Measurements from ENCODE around the gene BHLHE23. TPM values are rescaled to one million over a fixed set of nuclear protein-coding genes. Genes with fewer than 3 reads are reported as not detected.
A peak's percentile ranks its signal among the peaks of the same experiment; 100 is the strongest.

The BHLHE23 gene
- total RNA-seq, 1 donor from 2014 or later: not detected

GRCh38 chr20:63021356-63022321 is 14.9 kb upstream of the BHLHE23 start:
- Mint-ChIP-seq H3K27ac (no peak overlapping the region), H3K27me3 (ENCODE audit: low read depth) (peaks cover 46% of the 10 kb centered on the region), H3K4me1 (peaks cover 6% of the 10 kb centered on the region), H3K36me3 (no peaks in the 10 kb centered on the region), H3K9me3 (peaks cover 4% of the 10 kb centered on the region), H3K4me3 (no peak overlapping the region)
- DNase-seq (ENCODE audit: low spot score in 2 of 2, unreplicated experiment in 2 of 2): peak in 1 of 2 experiments; percentile 12
- no peak for TF ChIP-seq CTCF (IDR thresholded peaks at IDR 0.05; ENCODE audit: unreplicated experiment)

GRCh38 chr20:63020681-63021080 is 13.9 kb upstream of the BHLHE23 start:
- TF ChIP-seq CTCF (IDR thresholded peaks at IDR 0.05; ENCODE audit: unreplicated experiment): no peak
- Mint-ChIP-seq H3K4me3 (no peak overlapping the region), H3K9me3 (peaks cover 4% of the 10 kb centered on the region), H3K4me1 (peaks cover 9% of the 10 kb centered on the region), H3K27ac (no peak overlapping the region), H3K27me3 (ENCODE audit: low read depth) (peaks cover 49% of the 10 kb centered on the region), H3K36me3 (no peaks in the 10 kb centered on the region)
- no peak for DNase-seq (ENCODE audit: low spot score in 2 of 2, unreplicated experiment in 2 of 2)

- Mint-ChIP-seq H3K9me3 (peaks cover 18% of the 10 kb centered on the region), H3K27me3 (ENCODE audit: low read depth) (peaks cover 58% of the 10 kb centered on the region), H3K4me3 (no peak overlapping the region), H3K4me1 (peaks cover 18% of the 10 kb centered on the region), H3K36me3 (peaks cover 6% of the 10 kb centered on the region), H3K27ac (no peak overlapping the region)
- peak in 1 of 2 experiments; percentile 17 for DNase-seq (ENCODE audit: low spot score in 2 of 2, unreplicated experiment in 2 of 2)
- TF ChIP-seq CTCF (IDR thresholded peaks at IDR 0.05; ENCODE audit: unreplicated experiment): no peak
These were observed 11.2 kb upstream of the BHLHE23 start for GRCh38 chr20:63017826-63018411.

- no peak overlapping the region for H3K27ac Mint-ChIP-seq
- peaks cover 7% of the 10 kb centered on the region for H3K36me3 Mint-ChIP-seq
- H3K9me3 Mint-ChIP-seq: peaks cover 18% of the 10 kb centered on the region
- H3K27me3 Mint-ChIP-seq (ENCODE audit: low read depth): peaks cover 64% of the 10 kb centered on the region
- H3K4me1 Mint-ChIP-seq: peaks cover 18% of the 10 kb centered on the region
- peak in 1 of 2 experiments; percentile 12 for DNase-seq (ENCODE audit: low spot score in 2 of 2, unreplicated experiment in 2 of 2)
- TF ChIP-seq CTCF (IDR thresholded peaks at IDR 0.05; ENCODE audit: unreplicated experiment): no peak
- H3K4me3 Mint-ChIP-seq: no peak overlapping the region
These were observed 10.5 kb upstream of the BHLHE23 start for GRCh38 chr20:63017076-63017825.

- Mint-ChIP-seq H3K27me3 (ENCODE audit: low read depth) (peaks cover 68% of the 10 kb centered on the region), H3K36me3 (peaks cover 7% of the 10 kb centered on the region), H3K4me3 (no peak overlapping the region), H3K4me1 (peaks cover 18% of the 10 kb centered on the region), H3K9me3 (peaks cover 18% of the 10 kb centered on the region), H3K27ac (no peak overlapping the region)
- no peak for TF ChIP-seq CTCF (IDR thresholded peaks at IDR 0.05; ENCODE audit: unreplicated experiment)
- no peak for DNase-seq (ENCODE audit: low spot score in 2 of 2, unreplicated experiment in 2 of 2)
These were observed 9.8 kb upstream of the BHLHE23 start for GRCh38 chr20:63016514-63017075.
